Measurements from ENCODE around the gene TNIP1. TPM values are rescaled to one million over a fixed set of nuclear protein-coding genes. Genes with fewer than 3 reads are reported as not detected.

Gene TNIP1, protein sequence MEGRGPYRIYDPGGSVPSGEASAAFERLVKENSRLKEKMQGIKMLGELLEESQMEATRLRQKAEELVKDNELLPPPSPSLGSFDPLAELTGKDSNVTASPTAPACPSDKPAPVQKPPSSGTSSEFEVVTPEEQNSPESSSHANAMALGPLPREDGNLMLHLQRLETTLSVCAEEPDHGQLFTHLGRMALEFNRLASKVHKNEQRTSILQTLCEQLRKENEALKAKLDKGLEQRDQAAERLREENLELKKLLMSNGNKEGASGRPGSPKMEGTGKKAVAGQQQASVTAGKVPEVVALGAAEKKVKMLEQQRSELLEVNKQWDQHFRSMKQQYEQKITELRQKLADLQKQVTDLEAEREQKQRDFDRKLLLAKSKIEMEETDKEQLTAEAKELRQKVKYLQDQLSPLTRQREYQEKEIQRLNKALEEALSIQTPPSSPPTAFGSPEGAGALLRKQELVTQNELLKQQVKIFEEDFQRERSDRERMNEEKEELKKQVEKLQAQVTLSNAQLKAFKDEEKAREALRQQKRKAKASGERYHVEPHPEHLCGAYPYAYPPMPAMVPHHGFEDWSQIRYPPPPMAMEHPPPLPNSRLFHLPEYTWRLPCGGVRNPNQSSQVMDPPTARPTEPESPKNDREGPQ
- total RNA-seq (10 to 100 TPM; 48.4 to 58.3 TPM), polyA plus RNA-seq (ENCODE audit: insufficient read depth, low read depth, low replicate concordance) (43.5 TPM)
- long read RNA-seq, donor 1, transcript TNIP1-211 (18 exons, 2,274 nt), result major isoform, 8 of 8 reads
- long read RNA-seq, donor 1, partial matches to known transcripts, result 0 of 8 reads
- long read RNA-seq, donor 1, other reads (novel, unspliced or antisense), result 0 of 8 reads
- long read RNA-seq, donor 2, partial matches to known transcripts, result 0 of 7 reads
- long read RNA-seq, donor 2, other reads (novel, unspliced or antisense), result 0 of 7 reads

DNA sequence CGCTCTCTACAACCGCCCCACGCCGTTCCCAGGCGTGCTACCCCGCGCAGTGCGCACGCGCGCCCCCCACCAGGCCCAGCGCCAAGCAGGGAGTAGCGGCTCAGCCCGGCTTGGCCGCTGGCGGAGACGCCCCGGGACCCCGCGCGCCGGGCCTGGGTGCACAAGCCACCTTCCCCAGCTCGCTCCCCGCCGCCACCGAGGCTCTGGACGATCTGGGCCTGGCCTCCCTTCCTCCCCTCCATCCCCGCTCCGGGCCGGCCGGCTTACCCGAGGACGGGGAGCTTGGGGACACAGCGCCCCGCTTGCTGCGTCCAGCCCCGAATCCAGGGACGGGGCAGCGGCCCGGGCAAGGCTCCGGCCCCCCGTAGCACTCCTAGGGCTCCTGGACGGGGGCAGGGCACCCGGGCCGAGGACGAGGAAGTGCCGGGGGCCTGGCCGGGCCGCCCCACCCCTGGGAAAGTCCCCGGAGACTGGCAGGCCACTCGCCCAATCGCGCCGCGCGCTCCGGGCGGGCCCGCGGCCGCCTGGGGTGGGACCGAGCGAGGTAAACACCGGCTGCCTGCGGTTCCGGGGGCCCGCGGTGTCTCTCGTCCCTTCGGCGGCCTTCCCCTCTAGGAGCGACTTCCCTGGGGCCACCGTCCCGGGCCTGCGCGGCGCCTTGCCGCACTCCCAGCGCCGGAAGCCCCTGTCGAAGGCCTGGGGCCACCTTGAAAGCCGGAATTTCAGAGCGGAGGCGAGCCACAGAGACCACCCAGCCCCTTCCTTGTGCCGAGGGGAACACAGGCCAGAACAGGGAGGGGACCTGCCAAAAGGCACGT lies at the start of gene TNIP1:
Gene TNIP1 (minus strand): TSS at position 422 of the 818 bp plus-strand sequence. CDS start 15,939 bp downstream, outside the sequence.
- TF ChIP-seq POLR2A (IDR thresholded peaks at IDR 0.05), result no peak
- TF ChIP-seq, protein P1, sequence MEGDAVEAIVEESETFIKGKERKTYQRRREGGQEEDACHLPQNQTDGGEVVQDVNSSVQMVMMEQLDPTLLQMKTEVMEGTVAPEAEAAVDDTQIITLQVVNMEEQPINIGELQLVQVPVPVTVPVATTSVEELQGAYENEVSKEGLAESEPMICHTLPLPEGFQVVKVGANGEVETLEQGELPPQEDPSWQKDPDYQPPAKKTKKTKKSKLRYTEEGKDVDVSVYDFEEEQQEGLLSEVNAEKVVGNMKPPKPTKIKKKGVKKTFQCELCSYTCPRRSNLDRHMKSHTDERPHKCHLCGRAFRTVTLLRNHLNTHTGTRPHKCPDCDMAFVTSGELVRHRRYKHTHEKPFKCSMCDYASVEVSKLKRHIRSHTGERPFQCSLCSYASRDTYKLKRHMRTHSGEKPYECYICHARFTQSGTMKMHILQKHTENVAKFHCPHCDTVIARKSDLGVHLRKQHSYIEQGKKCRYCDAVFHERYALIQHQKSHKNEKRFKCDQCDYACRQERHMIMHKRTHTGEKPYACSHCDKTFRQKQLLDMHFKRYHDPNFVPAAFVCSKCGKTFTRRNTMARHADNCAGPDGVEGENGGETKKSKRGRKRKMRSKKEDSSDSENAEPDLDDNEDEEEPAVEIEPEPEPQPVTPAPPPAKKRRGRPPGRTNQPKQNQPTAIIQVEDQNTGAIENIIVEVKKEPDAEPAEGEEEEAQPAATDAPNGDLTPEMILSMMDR (IDR thresholded peaks at IDR 0.05), result peak in 1 of 3 experiments; percentile 14
- H3K4me1 ChIP-seq, result peaks cover 24% of the 10 kb centered on the region
- no peaks in the 10 kb centered on the region for H3K27me3 ChIP-seq
- H3K9me3 ChIP-seq, result no peaks in the 10 kb centered on the region
- DNase-seq, result peak; percentile 93
- intact Hi-C loops (cut with DNase I; ENCODE audit: low total_unique reads), result no loop called here
- H3K27ac ChIP-seq, result peak within 1 kb of the TSS; percentile 94 to 98
- H3K36me3 ChIP-seq (ENCODE audit: low read depth, missing control alignments), result no peaks in the 10 kb centered on the region
- H3K4me3 ChIP-seq, result peak within 1 kb of the TSS; percentile 72 to 87
- 0 to 1% methylated on average over 2 to 46 of the region's 86 CpGs for WGBS, 2 donors

DNA sequence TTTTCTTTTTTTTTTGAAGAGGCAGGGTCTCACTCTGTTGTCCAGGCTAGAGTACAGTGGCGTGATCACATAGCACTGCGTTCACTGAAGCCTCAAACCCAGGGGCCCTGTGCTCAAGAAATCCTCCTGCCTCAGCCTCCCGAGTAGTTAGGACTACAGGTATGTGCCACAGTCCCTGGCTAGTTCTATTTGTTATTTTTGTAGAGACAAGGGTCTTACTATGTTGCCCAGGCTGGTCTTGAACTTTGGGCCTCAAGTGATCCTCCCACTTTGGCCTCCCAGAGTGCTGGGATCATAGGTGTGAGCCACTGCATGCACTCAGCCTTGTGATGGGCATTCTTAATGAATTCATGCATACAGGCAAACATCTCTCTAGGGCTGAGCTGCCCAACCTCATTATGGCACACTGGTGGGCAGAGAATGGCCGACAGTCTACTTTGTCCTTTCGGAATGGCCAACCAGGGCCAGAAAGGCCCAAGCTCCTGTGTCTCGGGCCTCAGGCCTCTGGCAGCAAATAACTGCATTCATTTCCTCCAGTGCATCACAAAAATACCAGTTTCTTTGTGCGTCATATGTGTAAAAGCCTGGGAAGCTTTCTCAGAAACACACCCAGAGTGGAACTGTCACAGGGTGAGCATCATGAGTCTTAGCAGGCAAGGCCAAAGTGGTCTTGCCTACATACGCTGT lies 49.5 kb upstream of the TNIP1 start:
- WGBS, 2 donors, result 87 to 95% methylated on average over 8 of the region's 8 CpGs
- TF ChIP-seq, protein P1 (IDR thresholded peaks at IDR 0.05), result no peak
- TF ChIP-seq POLR2A (IDR thresholded peaks at IDR 0.05), result no peak
- no peaks in the 10 kb centered on the region for H3K9me3 ChIP-seq
- H3K4me1 ChIP-seq, result no peaks in the 10 kb centered on the region
- no peak for DNase-seq
- no peaks in the 10 kb centered on the region for H3K27me3 ChIP-seq
- H3K27ac ChIP-seq, result no peak overlapping the region
- H3K4me3 ChIP-seq, result no peak overlapping the region
- no peaks in the 10 kb centered on the region for H3K36me3 ChIP-seq (ENCODE audit: low read depth, missing control alignments)
- intact Hi-C loops (cut with DNase I; ENCODE audit: low total_unique reads), result no loop called here

DNA sequence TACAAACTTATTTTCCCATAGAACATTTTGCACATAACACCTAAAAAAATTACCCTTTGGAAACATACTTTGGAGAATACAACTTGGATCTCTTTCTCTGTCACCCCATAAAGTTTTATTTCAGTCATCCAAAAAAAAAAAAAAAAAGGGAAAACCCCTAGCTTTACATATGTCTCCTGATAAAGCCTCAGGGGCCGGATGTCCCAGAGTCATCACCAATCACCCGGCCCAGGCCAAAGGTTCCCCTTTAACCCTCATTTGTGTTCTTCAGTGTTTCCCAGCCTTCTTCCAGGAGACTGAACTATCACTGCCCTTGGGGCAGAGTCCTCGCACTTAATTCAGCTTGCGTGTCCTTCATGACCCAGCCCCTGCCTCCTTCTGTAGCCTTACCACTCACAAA lies 48.0 kb upstream of the TNIP1 start:
- 62 to 68% methylated on average over 4 of the region's 4 CpGs for WGBS, 2 donors
- Histone ChIP-seq H3K9me3 (no peaks in the 10 kb centered on the region), H3K27me3 (no peaks in the 10 kb centered on the region), H3K27ac (no peak overlapping the region), H3K4me1 (no peaks in the 10 kb centered on the region), H3K36me3 (ENCODE audit: low read depth, missing control alignments) (no peaks in the 10 kb centered on the region), H3K4me3 (no peak overlapping the region)
- TF ChIP-seq, protein P1 (IDR thresholded peaks at IDR 0.05), result no peak
- no peak for TF ChIP-seq POLR2A (IDR thresholded peaks at IDR 0.05)
- DNase-seq, result no peak
- intact Hi-C loops (cut with DNase I; ENCODE audit: low total_unique reads), result no loop called here

DNA sequence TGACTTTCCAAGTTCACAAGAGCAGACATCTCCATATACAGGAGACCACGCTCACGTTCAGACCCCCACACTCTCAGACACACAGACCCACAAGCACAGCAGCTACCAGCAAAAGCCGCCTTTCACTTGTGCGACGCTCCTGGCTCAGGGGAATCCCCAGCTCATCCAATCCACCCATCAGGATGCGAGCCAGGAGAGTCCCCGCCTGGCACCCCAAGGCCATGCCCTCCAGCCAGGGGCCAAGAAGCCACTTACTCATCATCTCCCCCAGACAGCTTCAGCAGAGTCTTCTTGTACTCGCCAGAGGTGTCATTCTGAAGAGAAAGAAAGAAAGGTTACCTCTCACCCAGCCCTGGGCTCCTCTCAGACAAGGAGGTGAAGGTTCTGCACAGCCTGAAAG lies 47.1 kb upstream of the TNIP1 start:
- Histone ChIP-seq H3K4me3 (no peak overlapping the region), H3K27ac (no peak overlapping the region), H3K4me1 (no peaks in the 10 kb centered on the region), H3K9me3 (no peaks in the 10 kb centered on the region), H3K36me3 (ENCODE audit: low read depth, missing control alignments) (no peaks in the 10 kb centered on the region), H3K27me3 (no peaks in the 10 kb centered on the region)
- 62 to 89% methylated on average over 7 to 8 of the region's 8 CpGs for WGBS, 2 donors
- TF ChIP-seq, protein P1 (IDR thresholded peaks at IDR 0.05), result no peak
- TF ChIP-seq POLR2A (IDR thresholded peaks at IDR 0.05), result no peak
- intact Hi-C loops (cut with DNase I; ENCODE audit: low total_unique reads), result no loop called here
- DNase-seq, result no peak

Data from testis (tissue), 5 donors.